Aorta (tissue), 4 donors: ENCODE data around the gene C3orf70. TPM values are rescaled to one million over a fixed set of nuclear protein-coding genes. Genes with fewer than 3 reads are reported as not detected.

Experiments
- polyA plus RNA-seq, 2 donors: library from polyadenylated mRNA; stranded (reverse); fragments of 200-250 nt; gene quantifications; one replicate each; pipeline ENCODE4 v1.2.3, GENCODE V29; 2013
- total RNA-seq, 2 donors: library from RNA; stranded (reverse); fragmentation: NEBNext Ultra II Directional; extraction: Animal tissue kit (Norgen Biotek cat#: 25700); gene quantifications; one replicate each; pipeline ENCODE4 v1.2.1, GENCODE V29; 2021
- donor health status: healthy with polysubstance abuse.
- donor health status: Bipolar disorder and iron deficiency.
- donor health status: DM: no; HTN: no; CAD: no.
- donor health status: DM: yes; HTN: yes; CAD: no.

C3orf70 gene
- total and polyA plus RNA-seq, 4 donors, result 4.5 to 20.4 (median 11.9) TPM

Other genes starting within 250 kb of the C3orf70 start
- 1 to 10 TPM; 1.8 to 6.1 TPM for gene EHHADH, start 101.0 kb upstream of the C3orf70 start, total RNA-seq
- gene EHHADH, start 101.0 kb upstream of the C3orf70 start, polyA plus RNA-seq, result 1 to 10 TPM; 2.5 to 5.1 TPM
- gene MAP3K13, start 210.1 kb upstream of the C3orf70 start, total RNA-seq, result 10 to 100 TPM; 25.3 to 28.7 TPM
- 10 to 100 TPM; 19.8 to 38.4 TPM for gene MAP3K13, start 210.1 kb upstream of the C3orf70 start, polyA plus RNA-seq